ENCODE measurements around the gene MACROD2. TPM values are rescaled to one million over a fixed set of nuclear protein-coding genes. Genes with fewer than 3 reads are reported as not detected.

The MACROD2 gene
- total RNA-seq, 4 donors from 2014 or later = 2.9 to 11.3 (median 8.0) TPM

DNA sequence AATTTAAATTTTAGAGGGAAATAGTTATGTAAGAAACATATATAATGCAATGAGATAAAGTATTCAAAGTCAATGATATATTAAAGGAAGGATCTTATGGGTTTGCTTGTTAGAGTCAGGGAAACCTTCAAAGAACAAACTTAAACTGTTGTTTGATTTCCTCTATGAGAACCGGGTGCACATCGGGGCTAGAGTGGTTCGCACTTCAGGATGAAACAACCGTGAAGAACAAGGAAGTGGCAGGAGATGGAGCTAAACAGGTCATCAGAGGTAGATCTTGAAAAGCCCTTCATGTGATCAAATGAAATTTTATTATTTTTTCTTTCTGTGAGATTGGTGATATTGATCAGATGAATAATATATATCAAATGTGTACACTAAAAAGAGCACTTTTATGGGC lies 1294.0 kb downstream of the MACROD2 start:
- TF ChIP-seq, protein P1, sequence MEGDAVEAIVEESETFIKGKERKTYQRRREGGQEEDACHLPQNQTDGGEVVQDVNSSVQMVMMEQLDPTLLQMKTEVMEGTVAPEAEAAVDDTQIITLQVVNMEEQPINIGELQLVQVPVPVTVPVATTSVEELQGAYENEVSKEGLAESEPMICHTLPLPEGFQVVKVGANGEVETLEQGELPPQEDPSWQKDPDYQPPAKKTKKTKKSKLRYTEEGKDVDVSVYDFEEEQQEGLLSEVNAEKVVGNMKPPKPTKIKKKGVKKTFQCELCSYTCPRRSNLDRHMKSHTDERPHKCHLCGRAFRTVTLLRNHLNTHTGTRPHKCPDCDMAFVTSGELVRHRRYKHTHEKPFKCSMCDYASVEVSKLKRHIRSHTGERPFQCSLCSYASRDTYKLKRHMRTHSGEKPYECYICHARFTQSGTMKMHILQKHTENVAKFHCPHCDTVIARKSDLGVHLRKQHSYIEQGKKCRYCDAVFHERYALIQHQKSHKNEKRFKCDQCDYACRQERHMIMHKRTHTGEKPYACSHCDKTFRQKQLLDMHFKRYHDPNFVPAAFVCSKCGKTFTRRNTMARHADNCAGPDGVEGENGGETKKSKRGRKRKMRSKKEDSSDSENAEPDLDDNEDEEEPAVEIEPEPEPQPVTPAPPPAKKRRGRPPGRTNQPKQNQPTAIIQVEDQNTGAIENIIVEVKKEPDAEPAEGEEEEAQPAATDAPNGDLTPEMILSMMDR (IDR thresholded peaks at IDR 0.05; ENCODE audit: low read depth) = no peak

DNA sequence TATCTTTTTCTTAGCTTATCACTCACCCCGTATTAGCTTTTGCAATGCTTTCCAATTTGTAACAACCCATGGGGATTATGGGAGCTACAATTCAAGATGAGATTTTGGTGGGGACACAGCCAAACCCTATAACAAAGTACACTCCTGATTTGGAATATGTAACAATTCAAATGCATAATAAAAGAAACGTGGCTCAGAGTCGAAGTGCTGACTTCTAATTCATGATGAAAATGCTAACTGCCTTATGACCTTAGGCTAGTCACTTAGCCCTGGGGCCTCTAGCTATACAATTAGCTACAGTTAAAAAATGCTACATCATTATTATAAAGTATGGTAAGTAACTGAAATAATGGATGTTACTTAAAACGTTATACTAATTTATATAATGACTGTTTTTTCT lies 1297.1 kb downstream of the MACROD2 start:
- TF ChIP-seq, protein P1 (IDR thresholded peaks at IDR 0.05; ENCODE audit: low read depth) = no peak

DNA sequence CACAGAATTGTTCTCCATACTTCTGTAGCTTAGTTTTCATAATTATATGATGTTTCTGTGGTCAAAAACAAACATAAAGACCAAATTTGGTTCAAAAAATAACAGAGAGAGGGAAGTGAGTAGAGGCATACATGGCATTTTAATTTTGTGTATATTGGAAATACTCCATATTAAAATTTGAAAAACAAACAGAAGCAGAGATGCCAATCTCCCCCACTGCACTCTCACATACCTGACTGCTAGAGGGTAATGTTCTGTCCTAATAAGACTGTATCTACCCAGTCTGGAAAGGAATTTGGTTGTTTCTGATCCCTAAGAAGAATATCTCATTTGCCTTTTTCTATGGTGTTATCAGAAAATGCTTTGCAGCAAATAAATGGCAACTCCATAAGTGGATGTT lies 1301.1 kb downstream of the MACROD2 start:
- TF ChIP-seq, protein P1 (IDR thresholded peaks at IDR 0.05; ENCODE audit: low read depth) = no peak

DNA sequence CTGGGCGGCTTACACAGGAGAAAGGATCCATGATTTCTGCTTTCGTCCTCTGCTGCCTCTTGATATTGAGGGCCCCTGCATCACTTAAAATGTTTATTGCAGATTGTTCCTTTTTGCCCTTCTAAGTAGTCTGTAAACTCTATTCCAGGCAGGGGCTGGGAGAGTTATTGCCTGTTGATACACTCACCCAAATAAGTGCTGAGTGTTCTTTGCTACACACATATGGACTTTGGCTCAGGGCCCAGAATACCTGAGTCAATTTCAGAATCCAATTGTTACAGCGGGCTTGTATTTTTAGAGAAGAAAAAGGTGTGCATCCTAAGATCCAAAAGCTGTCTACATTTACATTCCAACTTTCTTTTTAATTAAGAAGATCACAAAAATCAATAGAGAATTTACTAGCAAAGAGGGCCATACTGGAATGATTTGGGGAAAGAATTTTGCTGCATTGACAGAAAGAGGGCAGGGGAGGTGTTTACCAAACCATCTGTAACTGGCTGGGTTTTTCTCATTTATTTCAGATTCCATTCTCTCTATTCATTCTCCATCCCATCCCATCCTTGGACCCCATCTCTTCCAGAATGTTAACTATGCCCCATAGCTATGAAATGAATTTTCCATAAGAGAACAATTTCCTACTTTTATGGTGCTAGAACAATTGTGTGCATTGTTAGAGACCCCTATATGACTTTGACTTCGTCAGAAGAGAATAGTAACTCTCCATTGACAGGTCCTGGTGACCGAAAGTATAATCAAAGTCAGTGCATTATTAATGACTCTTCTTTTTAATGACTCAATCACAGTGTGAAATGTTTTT lies 1302.0 kb downstream of the MACROD2 start:
- TF ChIP-seq, protein P1 (IDR thresholded peaks at IDR 0.05; ENCODE audit: low read depth) = no peak

DNA sequence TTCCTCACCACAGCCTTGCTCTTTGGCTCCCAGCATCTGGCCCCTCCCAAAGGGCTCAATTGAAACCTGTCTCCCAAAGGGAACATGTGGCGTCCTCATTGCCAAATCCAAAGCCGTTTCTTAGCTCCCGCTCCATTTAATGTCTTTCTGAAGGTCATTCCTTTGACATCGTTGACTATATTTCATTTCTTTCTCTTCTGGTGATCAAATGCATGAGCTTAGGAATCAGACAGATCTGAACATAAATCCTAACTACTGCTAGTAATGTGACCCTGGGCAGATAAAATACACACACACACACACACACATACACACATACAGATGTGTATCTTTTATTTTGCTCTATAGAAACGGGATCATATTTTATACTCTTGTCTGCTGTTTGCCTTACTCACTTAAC lies 1306.8 kb downstream of the MACROD2 start:
- TF ChIP-seq, protein P1 (IDR thresholded peaks at IDR 0.05; ENCODE audit: low read depth) = no peak

DNA sequence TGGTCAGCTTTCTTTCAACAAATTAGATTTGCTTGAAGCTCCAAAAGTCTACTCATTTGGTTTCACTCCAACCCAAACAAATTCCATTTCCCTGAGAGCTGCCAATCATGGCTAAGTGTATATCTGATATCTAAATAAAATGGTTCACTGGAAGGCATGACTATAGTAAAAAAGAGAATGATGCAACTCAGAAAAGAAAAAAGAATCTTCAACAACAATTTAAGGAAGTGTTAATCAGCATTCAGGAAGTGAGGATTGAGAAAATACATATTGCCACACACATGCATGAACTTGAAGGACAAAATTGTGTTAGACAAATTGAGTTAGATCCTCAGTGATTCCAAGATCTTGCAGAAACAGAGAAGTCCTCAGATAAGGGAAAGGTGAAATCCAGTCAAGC lies 1315.0 kb downstream of the MACROD2 start:
- TF ChIP-seq, protein P1 (IDR thresholded peaks at IDR 0.05; ENCODE audit: low read depth) = no peak

DNA sequence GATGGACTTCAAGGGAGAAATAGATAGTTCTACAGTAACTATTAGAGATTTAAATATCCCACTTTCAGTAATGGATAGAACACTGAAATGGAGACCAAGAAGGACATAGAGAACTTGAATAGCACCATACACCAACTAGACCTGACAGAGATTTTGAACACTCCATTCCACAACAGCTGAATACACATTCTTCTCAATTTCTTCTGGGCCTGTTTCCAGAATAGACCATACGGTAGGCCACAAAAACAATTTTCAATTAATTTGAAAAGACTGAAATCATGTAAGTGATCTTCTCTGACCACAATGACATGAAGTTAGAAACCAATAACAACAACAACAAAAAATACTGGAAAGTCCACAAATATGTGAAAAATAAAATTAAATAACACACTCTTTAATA lies 1321.2 kb downstream of the MACROD2 start:
- TF ChIP-seq, protein P1 (IDR thresholded peaks at IDR 0.05; ENCODE audit: low read depth) = no peak

Data from subcutaneous adipose tissue (tissue), 4 donors.